OCI-LY1 (cell line): ENCODE results near the gene PDIK1L.

Experiments
- H2AFZ ChIP-seq: fragments of 200-600 bp; sonication (generic), shearing (Covaris generic); 2 replicates; pipeline ENCODE4 v1.6.0; 2014; ENCODE audit warnings: antibody characterized with exemption, mild to moderate bottlenecking, low read length
- H3F3A ChIP-seq: fragments of 200-600 bp; sonication (generic), shearing (Covaris generic); 2 replicates; pipeline ENCODE4 v1.6.0; 2014; ENCODE audit warnings: mild to moderate bottlenecking, antibody characterized with exemption, low read length, moderate library complexity; ENCODE audit not compliant: insufficient read depth
- H3K27ac ChIP-seq: fragments of 200-600 bp; sonication (generic); 2 replicates; pipeline ENCODE4 v1.5.1; 2014; ENCODE audit warnings: low read length, mixed run types, mild to moderate bottlenecking, low read depth; ENCODE audit not compliant: poor library complexity, severe bottlenecking
- H3K27me3 ChIP-seq: fragments of 200-600 bp; sonication (generic); 2 replicates; pipeline ENCODE4 v1.6.0; 2014; ENCODE audit warnings: antibody characterized with exemption, mild to moderate bottlenecking, low read length, moderate library complexity; ENCODE audit not compliant: insufficient read depth
- H3K36me3 ChIP-seq: fragments of 200-600 bp; sonication (generic); 2 replicates; pipeline ENCODE4 v1.6.1; 2014; ENCODE audit warnings: mild to moderate bottlenecking, antibody characterized with exemption, low read length, moderate library complexity, mixed read lengths; ENCODE audit not compliant: insufficient read depth
- H3K4me1 ChIP-seq: fragments of 200-600 bp; sonication (generic); 2 replicates; pipeline ENCODE4 v1.5.1; 2014; ENCODE audit warnings: mild to moderate bottlenecking, low read length, moderate library complexity; ENCODE audit not compliant: insufficient read depth, severe bottlenecking
- H3K4me2 ChIP-seq: fragments of 200-600 bp; sonication (generic), shearing (Covaris generic); 2 replicates; pipeline ENCODE4 v1.6.1; 2014; ENCODE audit warnings: low read length
- H3K4me3 ChIP-seq: fragments of 200-600 bp; sonication (generic); 2 replicates; pipeline ENCODE4 v1.5.1; 2014; ENCODE audit warnings: low read length, low read depth, mild to moderate bottlenecking, mixed read lengths; ENCODE audit not compliant: poor library complexity, severe bottlenecking
- H3K79me2 ChIP-seq: fragments of 200-600 bp; shearing (Covaris generic); 2 replicates; pipeline ENCODE4 v1.6.1; 2016; ENCODE audit warnings: mixed run types, low read length, mixed read lengths; ENCODE audit not compliant: insufficient read depth
- H3K9ac ChIP-seq: fragments of 200-600 bp; sonication (generic), shearing (Covaris generic); 2 replicates; pipeline ENCODE4 v1.6.1; 2014; ENCODE audit warnings: mild to moderate bottlenecking, low read length, mixed read lengths
- H3K9me2 ChIP-seq: fragments of 200-600 bp; sonication (generic), shearing (Covaris generic); 2 replicates; pipeline ENCODE4 v1.6.1; 2014; ENCODE audit warnings: low read depth, mild to moderate bottlenecking, low read length, mixed read lengths
- H3K9me3 ChIP-seq: fragments of 200-600 bp; shearing (Covaris generic); 2 replicates; pipeline ENCODE4 v1.6.1; 2014; ENCODE audit warnings: low read length, mixed read lengths
- H4K20me1 ChIP-seq: fragments of 200-600 bp; sonication (generic), shearing (Covaris generic); 2 replicates; pipeline ENCODE4 v1.6.0; 2016; ENCODE audit warnings: mild to moderate bottlenecking, low read length; ENCODE audit not compliant: insufficient read depth
- CTCF ChIP-seq: fragments of 200-600 bp; sonication (generic), shearing (Covaris generic); IDR thresholded peaks from 2 replicates; pipeline ENCODE4 v1.5.1; 2017; ENCODE audit warnings: mild to moderate bottlenecking, antibody characterized with exemption, low read length, moderate library complexity, mixed read lengths
- EZH2 ChIP-seq: fragments of 200-600 bp; sonication (generic), shearing (Covaris generic); IDR thresholded peaks from 2 replicates; pipeline ENCODE4 v1.8.0; 2017; ENCODE audit warnings: borderline replicate concordance, mixed run types, mild to moderate bottlenecking, antibody characterized with exemption, low read length, moderate library complexity, mixed read lengths

PDIK1L gene

GRCh38 chr1:26134466-26134865 is 22.8 kb downstream of the PDIK1L start:
- H3K9me2 ChIP-seq, result no peaks in the 10 kb centered on the region
- no peak overlapping the region for H2AFZ ChIP-seq
- no peaks in the 10 kb centered on the region for H3K27me3 ChIP-seq
- no peak for TF ChIP-seq CTCF
- H3K36me3 ChIP-seq, result no peaks in the 10 kb centered on the region; the same call in 1 of the 2 replicates
- H3K4me2 ChIP-seq, result no peak overlapping the region
- no peak overlapping the region for H3K4me3 ChIP-seq
- H4K20me1 ChIP-seq, result no peaks in the 10 kb centered on the region
- H3K27ac ChIP-seq, result no peak overlapping the region
- H3K9ac ChIP-seq, result no peak overlapping the region
- H3F3A ChIP-seq, result no peaks in the 10 kb centered on the region
- peaks cover 5% of the 10 kb centered on the region; the same call in 1 of the 2 replicates for H3K9me3 ChIP-seq
- H3K4me1 ChIP-seq, result no peaks in the 10 kb centered on the region
- H3K79me2 ChIP-seq, result no peaks in the 10 kb centered on the region

DNA sequence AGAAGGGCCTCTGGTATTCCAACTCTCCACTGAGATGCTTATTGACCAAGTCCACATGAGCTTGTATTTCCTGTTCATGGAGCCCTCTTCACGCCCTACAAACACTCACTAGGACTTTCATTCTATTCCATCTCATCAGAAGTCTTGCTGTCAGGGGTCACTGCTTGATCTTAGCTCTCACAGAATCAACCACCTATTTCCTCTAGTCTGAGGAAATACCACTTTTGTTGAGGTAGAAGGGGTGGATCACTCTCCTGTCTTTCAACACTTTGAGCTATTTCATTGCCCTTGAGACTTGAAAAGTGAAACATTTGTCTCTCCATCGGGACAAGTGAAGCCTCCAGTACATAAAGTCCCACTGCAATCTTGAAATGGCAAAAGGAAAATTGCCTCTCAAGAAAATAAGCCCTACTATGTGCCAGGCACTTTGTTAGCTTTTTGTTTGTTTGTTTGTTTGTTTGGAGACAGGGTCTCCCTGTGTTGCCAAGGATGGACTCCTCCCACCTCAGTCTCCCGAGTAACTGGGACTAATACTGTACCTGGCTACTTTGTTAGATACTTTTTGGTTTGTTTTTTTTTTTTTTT is 27.4 kb downstream of the PDIK1L start:
- H2AFZ ChIP-seq, result no peak overlapping the region
- no peaks in the 10 kb centered on the region for H3K4me1 ChIP-seq
- no peaks in the 10 kb centered on the region for H3K9me2 ChIP-seq
- no peaks in the 10 kb centered on the region for H4K20me1 ChIP-seq
- no peaks in the 10 kb centered on the region; the same call in 1 of the 2 replicates for H3K36me3 ChIP-seq
- no peak overlapping the region for H3K27ac ChIP-seq
- H3F3A ChIP-seq, result no peaks in the 10 kb centered on the region
- H3K27me3 ChIP-seq, result no peaks in the 10 kb centered on the region
- H3K4me2 ChIP-seq, result no peak overlapping the region
- no peak overlapping the region for H3K9ac ChIP-seq
- peaks cover 5% of the 10 kb centered on the region; the same call in 1 of the 2 replicates for H3K9me3 ChIP-seq
- H3K4me3 ChIP-seq, result no peak overlapping the region
- no peaks in the 10 kb centered on the region for H3K79me2 ChIP-seq
- no peak for TF ChIP-seq EZH2
- no peak for TF ChIP-seq CTCF

- H4K20me1 ChIP-seq, result no peaks in the 10 kb centered on the region
- H3K9me2 ChIP-seq, result no peaks in the 10 kb centered on the region
- no peak overlapping the region for H3K27ac ChIP-seq
- H3F3A ChIP-seq, result no peaks in the 10 kb centered on the region
- TF ChIP-seq EZH2 (no peak), CTCF (no peak)
- H3K4me1 ChIP-seq, result no peaks in the 10 kb centered on the region
- no peaks in the 10 kb centered on the region for H3K79me2 ChIP-seq
- H3K9me3 ChIP-seq, result no peaks in the 10 kb centered on the region
- H2AFZ ChIP-seq, result no peak overlapping the region
- H3K4me2 ChIP-seq, result no peak overlapping the region
- no peak overlapping the region for H3K4me3 ChIP-seq
- H3K27me3 ChIP-seq, result no peaks in the 10 kb centered on the region
- no peaks in the 10 kb centered on the region for H3K36me3 ChIP-seq
- no peak overlapping the region for H3K9ac ChIP-seq
Measured at GRCh38 chr1:26142159-26142558, 30.5 kb downstream of the PDIK1L start.
